Activated T-helper 1 cell treated with anti-CD3 and anti-CD28 coated beads, Interleukin-12 subunit alpha, Interleukin-12 subunit beta, Interleukin-2, Interleukin-4 antibody, amounts not matched to agents 30 ng/mL and 10 ng/mL and 1 ng/mL, durations not matched to agents 14 hours and 24 hours and 36 hours (primary cell): ENCODE data around the gene HNRNPU. TPM values are rescaled to one million over a fixed set of nuclear protein-coding genes. Genes with fewer than 3 reads are reported as not detected.
A peak's percentile ranks its signal among the peaks of the same experiment; 100 is the strongest.

Source experiments
- DNase-seq: peaks from one replicate; pipeline ENCODE4 v3.0.0; 2021; ENCODE audit warnings: low spot score
- H3K27ac Mint-ChIP-seq: one replicate; pipeline ENCODE4 v1.8.0; 2021; ENCODE audit warnings: mild to moderate bottlenecking, mixed read lengths
- H3K27me3 Mint-ChIP-seq: one replicate; pipeline ENCODE4 v1.8.0; 2022; ENCODE audit warnings: mild to moderate bottlenecking, moderate library complexity, mixed read lengths; ENCODE audit not compliant: insufficient read depth
- H3K36me3 Mint-ChIP-seq: one replicate; pipeline ENCODE4 v1.8.0; 2021; ENCODE audit warnings: low read depth, mixed read lengths
- H3K4me1 Mint-ChIP-seq: one replicate; pipeline ENCODE4 v1.8.0; 2021; ENCODE audit warnings: low read depth, mixed read lengths
- H3K4me3 Mint-ChIP-seq: one replicate; pipeline ENCODE4 v1.8.0; 2021; ENCODE audit warnings: mild to moderate bottlenecking, moderate library complexity, mixed read lengths
- H3K9me3 Mint-ChIP-seq: one replicate; pipeline ENCODE4 v1.8.0; 2021; ENCODE audit warnings: mixed read lengths
- intact Hi-C: fragments of 100-400 bp; cut with micrococcal nuclease; formaldehyde crosslinking; loops from one replicate; pipeline ENCODE4 v1.15.1; 2024
- total RNA-seq: library from RNA; stranded (reverse); gene quantifications from 2 replicates; pipeline ENCODE4 v1.2.3, GENCODE V29; 2022

Gene HNRNPU
- total RNA-seq, 1 donor from 2014 or later = 566 TPM

- H3K4me3 Mint-ChIP-seq = peak overlapping the region; percentile 99
- H3K36me3 Mint-ChIP-seq = peaks cover 69% of the 10 kb centered on the region
- intact Hi-C loops = loop anchor here (5.0 to 10.0 kb wide), 5 partner anchors 295 to 1862 kb away; partner anchors contain the start of genes CEP170, CNST, KIF26B and SCCPDH
- no peak for DNase-seq
- H3K4me1 Mint-ChIP-seq = peaks cover 70% of the 10 kb centered on the region
- no peak overlapping the region for H3K27ac Mint-ChIP-seq
- H3K27me3 Mint-ChIP-seq = no peaks in the 10 kb centered on the region
- H3K9me3 Mint-ChIP-seq = no peaks in the 10 kb centered on the region
These were observed 4.3 kb downstream of the HNRNPU start for GRCh38 chr1:244860078-244860477.

GRCh38 chr1:244858357-244858756, 6.0 kb downstream of the HNRNPU start:
- Mint-ChIP-seq H3K4me3 (peak overlapping the region; percentile 49), H3K27ac (peak overlapping the region; percentile 62), H3K4me1 (peaks cover 82% of the 10 kb centered on the region), H3K36me3 (peaks cover 76% of the 10 kb centered on the region), H3K9me3 (no peaks in the 10 kb centered on the region), H3K27me3 (no peaks in the 10 kb centered on the region)
- DNase-seq = no peak
- intact Hi-C loops = loop anchor here (1.0 kb wide), 1 partner anchor 10 kb away; no protein-coding TSS in a partner anchor

DNA sequence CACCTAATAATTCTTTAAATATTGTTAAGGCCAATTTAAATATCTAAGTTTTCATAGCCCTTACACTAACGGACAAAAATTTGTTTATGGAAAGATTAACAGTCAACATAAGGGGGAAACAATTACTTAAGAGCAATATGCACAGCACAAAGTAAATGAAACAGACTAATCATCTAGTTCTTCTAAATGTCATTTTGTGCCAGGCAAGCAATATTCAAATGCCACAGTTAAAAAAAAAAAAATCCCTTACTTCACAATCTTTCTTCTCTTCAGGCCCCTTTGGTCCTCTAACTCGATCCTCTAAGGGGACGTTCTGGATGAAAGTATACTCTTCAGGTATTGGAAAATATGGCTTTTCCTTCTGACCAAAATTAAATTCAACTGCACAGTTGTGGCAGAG, 6.6 kb downstream of the HNRNPU start:
- peak overlapping the region; percentile 0 for H3K4me3 Mint-ChIP-seq
- H3K36me3 Mint-ChIP-seq = peaks cover 76% of the 10 kb centered on the region
- intact Hi-C loops = loop anchor here (1.0 kb wide), 1 partner anchor 9 kb away; no protein-coding TSS in a partner anchor

GRCh38 chr1:244854865-244855578, 9.3 kb downstream of the HNRNPU start:
- H3K9me3 Mint-ChIP-seq = no peaks in the 10 kb centered on the region
- peak overlapping the region; percentile 79 for H3K27ac Mint-ChIP-seq
- peaks cover 92% of the 10 kb centered on the region for H3K4me1 Mint-ChIP-seq
- intact Hi-C loops = loop anchor here (1.0 kb wide), 1 partner anchor 11 kb away; no protein-coding TSS in a partner anchor
- H3K4me3 Mint-ChIP-seq = peak overlapping the region; percentile 74
- DNase-seq = no peak
- no peaks in the 10 kb centered on the region for H3K27me3 Mint-ChIP-seq
- peaks cover 72% of the 10 kb centered on the region for H3K36me3 Mint-ChIP-seq

More for the DNA sequence above, 6.6 kb downstream of the HNRNPU start:
- no peak for DNase-seq
- H3K4me1 Mint-ChIP-seq = peaks cover 82% of the 10 kb centered on the region
- H3K9me3 Mint-ChIP-seq = no peaks in the 10 kb centered on the region
- peak overlapping the region; percentile 29 for H3K27ac Mint-ChIP-seq
- no peaks in the 10 kb centered on the region for H3K27me3 Mint-ChIP-seq

DNA sequence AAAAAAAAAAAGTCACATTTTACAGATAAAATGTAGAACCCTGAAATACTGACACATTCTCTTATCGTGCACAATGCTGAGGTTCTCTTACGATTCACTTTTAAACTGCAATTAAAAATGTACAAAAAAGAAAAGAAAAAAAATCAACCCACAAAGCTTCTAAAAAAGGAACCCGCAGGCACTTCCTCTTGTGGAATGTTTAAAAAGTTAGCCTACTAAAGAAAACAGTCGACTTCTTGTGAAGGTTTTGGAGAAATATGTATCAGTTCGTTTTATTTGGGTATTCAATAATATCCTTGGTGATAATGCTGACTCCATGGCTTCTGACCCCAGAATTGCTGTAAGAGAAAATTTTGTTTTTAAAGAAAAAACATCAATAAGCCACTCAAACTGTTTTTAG, 10.2 kb downstream of the HNRNPU start:
- intact Hi-C loops = no loop called here
- Mint-ChIP-seq H3K4me3 (peak overlapping the region; percentile 51), H3K4me1 (peaks cover 91% of the 10 kb centered on the region), H3K9me3 (no peaks in the 10 kb centered on the region), H3K36me3 (peaks cover 78% of the 10 kb centered on the region), H3K27me3 (no peaks in the 10 kb centered on the region), H3K27ac (peak overlapping the region; percentile 27)
- no peak for DNase-seq

- Mint-ChIP-seq H3K4me1 (peaks cover 86% of the 10 kb centered on the region), H3K9me3 (no peaks in the 10 kb centered on the region), H3K27ac (no peak overlapping the region), H3K4me3 (no peak overlapping the region), H3K27me3 (no peaks in the 10 kb centered on the region), H3K36me3 (peaks cover 75% of the 10 kb centered on the region)
- DNase-seq = no peak
- intact Hi-C loops = loop anchor here (1.0 kb wide), 1 partner anchor 10 kb away; no protein-coding TSS in a partner anchor
These were observed 11.6 kb downstream of the HNRNPU start for GRCh38 chr1:244852694-244853093.

DNA sequence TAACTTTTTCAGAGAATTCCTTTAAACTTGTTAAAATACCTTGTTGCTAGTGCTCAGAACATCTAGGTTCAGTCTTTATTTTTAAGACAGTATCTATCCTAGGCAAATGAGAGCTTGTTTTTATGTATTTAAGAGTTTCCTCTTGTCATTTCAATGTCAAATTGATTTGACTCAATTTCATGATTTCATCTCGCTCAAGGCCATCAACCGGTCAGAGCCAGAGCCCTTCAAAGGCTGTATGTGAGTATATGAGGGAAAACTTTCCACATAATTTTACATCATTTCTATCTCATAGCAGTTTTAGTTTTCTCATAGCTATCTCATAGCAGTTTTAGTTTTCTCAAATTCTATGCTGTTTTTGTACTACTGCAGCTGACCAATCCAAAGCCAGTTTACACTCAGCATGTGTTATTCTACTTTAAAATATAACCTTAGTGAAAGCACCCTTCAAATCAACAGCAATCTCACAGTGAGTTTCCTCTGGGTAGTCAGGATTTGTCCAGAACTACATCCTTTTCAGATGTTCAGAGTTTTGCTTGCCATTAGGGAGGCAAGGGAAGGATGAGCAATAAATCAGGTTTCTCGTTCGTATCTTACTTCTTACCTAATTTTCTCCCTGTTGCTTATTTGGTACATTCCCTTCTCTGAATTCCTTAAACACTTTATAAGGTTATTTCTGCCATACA, 12.7 kb downstream of the HNRNPU start:
- H3K4me1 Mint-ChIP-seq = peaks cover 81% of the 10 kb centered on the region
- intact Hi-C loops = loop anchor here (1.0 kb wide), 2 partner anchors 9 to 11 kb away; no protein-coding TSS in a partner anchor
- no peak overlapping the region for H3K4me3 Mint-ChIP-seq
- H3K27me3 Mint-ChIP-seq = no peaks in the 10 kb centered on the region
- H3K9me3 Mint-ChIP-seq = no peaks in the 10 kb centered on the region
- DNase-seq = no peak
- H3K36me3 Mint-ChIP-seq = peaks cover 74% of the 10 kb centered on the region
- H3K27ac Mint-ChIP-seq = peak overlapping the region; percentile 69

GRCh38 chr1:244850896-244851295, 13.4 kb downstream of the HNRNPU start:
- H3K4me1 Mint-ChIP-seq = peaks cover 79% of the 10 kb centered on the region
- H3K36me3 Mint-ChIP-seq = peaks cover 72% of the 10 kb centered on the region
- no peaks in the 10 kb centered on the region for H3K9me3 Mint-ChIP-seq
- H3K4me3 Mint-ChIP-seq = no peak overlapping the region
- DNase-seq = no peak
- no peaks in the 10 kb centered on the region for H3K27me3 Mint-ChIP-seq
- H3K27ac Mint-ChIP-seq = peak overlapping the region; percentile 52
- intact Hi-C loops = loop anchor here (1.0 kb wide), 1 partner anchor 11 kb away; no protein-coding TSS in a partner anchor

GRCh38 chr1:244850099-244850852, 14.1 kb downstream of the HNRNPU start:
- intact Hi-C loops = no loop called here
- H3K36me3 Mint-ChIP-seq = peaks cover 70% of the 10 kb centered on the region
- no peak overlapping the region for H3K27ac Mint-ChIP-seq

GRCh38 chr1:244849189-244849866, 15.0 kb downstream of the HNRNPU start:
- no peak overlapping the region for H3K4me3 Mint-ChIP-seq
- H3K27me3 Mint-ChIP-seq = no peaks in the 10 kb centered on the region
- H3K27ac Mint-ChIP-seq = peak overlapping the region; percentile 67
- no peaks in the 10 kb centered on the region for H3K9me3 Mint-ChIP-seq
- peaks cover 73% of the 10 kb centered on the region for H3K4me1 Mint-ChIP-seq
- intact Hi-C loops = no loop called here
- no peak for DNase-seq
- peaks cover 68% of the 10 kb centered on the region for H3K36me3 Mint-ChIP-seq

More at GRCh38 chr1:244850099-244850852, 14.1 kb downstream of the HNRNPU start:
- Mint-ChIP-seq H3K4me3 (no peak overlapping the region), H3K9me3 (no peaks in the 10 kb centered on the region), H3K4me1 (peaks cover 76% of the 10 kb centered on the region), H3K27me3 (no peaks in the 10 kb centered on the region)
- DNase-seq = no peak

DNA sequence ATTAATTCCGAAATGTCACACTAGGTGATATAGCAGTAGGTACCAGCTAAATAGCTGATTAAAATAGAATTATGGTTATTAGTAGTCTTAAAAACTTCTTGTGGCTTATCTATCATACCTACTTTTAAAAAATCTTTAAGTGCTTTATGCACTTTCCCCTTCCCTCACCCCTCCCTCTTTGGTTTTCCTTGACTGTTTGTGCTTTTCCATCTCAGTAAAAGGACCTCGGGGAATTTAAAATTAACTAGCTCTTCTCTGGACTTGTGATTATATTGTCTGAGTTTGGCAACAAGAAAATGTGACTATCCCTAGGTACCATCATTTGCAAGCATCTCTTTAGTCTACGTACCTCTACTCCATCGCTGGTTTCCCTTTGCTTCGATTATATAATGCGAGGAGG, 17.7 kb downstream of the HNRNPU start:
- H3K27me3 Mint-ChIP-seq = no peaks in the 10 kb centered on the region

More for the DNA sequence above, 17.7 kb downstream of the HNRNPU start:
- H3K36me3 Mint-ChIP-seq = peaks cover 64% of the 10 kb centered on the region
- DNase-seq = no peak
- H3K9me3 Mint-ChIP-seq = no peaks in the 10 kb centered on the region
- H3K4me3 Mint-ChIP-seq = no peak overlapping the region
- intact Hi-C loops = no loop called here
- H3K27ac Mint-ChIP-seq = no peak overlapping the region
- H3K4me1 Mint-ChIP-seq = peaks cover 69% of the 10 kb centered on the region
